ENCODE results near the gene AMFR.

DNA sequence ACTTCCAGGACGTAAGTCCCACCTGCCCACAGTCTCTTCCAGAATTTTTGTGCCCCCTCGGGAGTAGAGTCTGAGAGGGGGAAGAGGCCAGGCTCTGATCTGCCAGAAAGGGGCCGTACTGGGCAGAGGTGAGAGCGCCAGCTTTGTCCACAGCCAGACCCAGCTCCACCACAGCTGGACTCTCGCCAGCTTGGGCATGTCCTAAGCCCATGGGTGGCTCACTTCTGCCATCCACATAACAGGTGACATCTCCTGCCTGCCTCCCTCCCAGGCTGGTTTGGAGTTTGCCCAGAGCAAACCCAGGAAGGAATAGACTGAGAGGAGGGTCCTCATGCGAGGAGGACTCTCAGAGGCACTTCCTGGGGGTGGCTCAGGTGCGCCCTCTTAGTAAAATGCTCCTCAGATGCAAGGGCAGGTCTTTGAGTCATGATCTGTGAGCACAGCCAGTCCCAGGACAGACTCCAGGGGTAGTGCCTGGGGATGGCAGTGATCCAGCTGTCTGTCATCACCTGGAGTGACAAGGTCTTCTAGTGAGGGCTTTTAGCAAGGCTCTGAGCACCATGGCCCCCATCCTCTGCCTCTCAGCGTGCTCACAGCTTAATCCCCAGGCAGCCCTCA lies 89.2 kb downstream of the AMFR start:
- TF ChIP-seq GATA2 (IDR thresholded peaks at IDR 0.05; ENCODE audit: low read depth, low read length) (no peak), GATA3 (IDR thresholded peaks at IDR 0.05; ENCODE audit: low read depth, low read length) (no peak)
